Measurements from ENCODE around the gene WAC. TPM values are rescaled to one million over a fixed set of nuclear protein-coding genes. Genes with fewer than 3 reads are reported as not detected.

The WAC gene
- total RNA-seq, 1 experiment from 2014 or later: 196 TPM

DNA sequence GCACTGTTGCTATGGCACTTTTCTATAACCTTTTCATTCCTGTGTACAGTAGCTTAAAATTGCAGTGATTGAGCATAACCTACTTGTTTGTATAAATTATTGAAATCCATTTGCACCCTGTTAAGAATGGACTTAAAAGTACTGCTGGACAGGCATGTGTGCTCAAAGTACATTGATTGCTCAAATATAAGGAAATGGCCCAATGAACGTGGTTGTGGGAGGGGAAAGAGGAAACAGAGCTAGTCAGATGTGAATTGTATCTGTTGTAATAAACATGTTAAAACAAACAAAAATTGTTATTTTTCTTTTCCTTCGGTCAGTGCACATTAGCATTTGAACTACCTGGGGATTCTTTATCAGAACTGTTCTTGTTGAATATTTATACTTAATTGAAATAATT lies 87.3 kb downstream of the WAC start:
- no peaks in the 10 kb centered on the region for H3K9me3 Mint-ChIP-seq (ENCODE audit: unreplicated experiment)
- intact Hi-C loops (cut with micrococcal nuclease; ENCODE audit: unreplicated experiment): loop anchor here (5.0 kb wide), 1 partner anchor 188 kb away; no protein-coding TSS in a partner anchor
- H3K4me3 Mint-ChIP-seq (ENCODE audit: unreplicated experiment): no peak overlapping the region
- ChIA-PET POLR2A (interaction anchor here (0.6 kb wide), 1 partner anchor 638 kb away, joined by 6 read pairs; no protein-coding TSS in a partner anchor), CTCF (no interaction called here)
- TF ChIP-seq, protein P1, sequence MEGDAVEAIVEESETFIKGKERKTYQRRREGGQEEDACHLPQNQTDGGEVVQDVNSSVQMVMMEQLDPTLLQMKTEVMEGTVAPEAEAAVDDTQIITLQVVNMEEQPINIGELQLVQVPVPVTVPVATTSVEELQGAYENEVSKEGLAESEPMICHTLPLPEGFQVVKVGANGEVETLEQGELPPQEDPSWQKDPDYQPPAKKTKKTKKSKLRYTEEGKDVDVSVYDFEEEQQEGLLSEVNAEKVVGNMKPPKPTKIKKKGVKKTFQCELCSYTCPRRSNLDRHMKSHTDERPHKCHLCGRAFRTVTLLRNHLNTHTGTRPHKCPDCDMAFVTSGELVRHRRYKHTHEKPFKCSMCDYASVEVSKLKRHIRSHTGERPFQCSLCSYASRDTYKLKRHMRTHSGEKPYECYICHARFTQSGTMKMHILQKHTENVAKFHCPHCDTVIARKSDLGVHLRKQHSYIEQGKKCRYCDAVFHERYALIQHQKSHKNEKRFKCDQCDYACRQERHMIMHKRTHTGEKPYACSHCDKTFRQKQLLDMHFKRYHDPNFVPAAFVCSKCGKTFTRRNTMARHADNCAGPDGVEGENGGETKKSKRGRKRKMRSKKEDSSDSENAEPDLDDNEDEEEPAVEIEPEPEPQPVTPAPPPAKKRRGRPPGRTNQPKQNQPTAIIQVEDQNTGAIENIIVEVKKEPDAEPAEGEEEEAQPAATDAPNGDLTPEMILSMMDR (IDR thresholded peaks at IDR 0.05; ENCODE audit: insufficient read depth in 1 of 2, low read depth in 1 of 2, low read length in 1 of 2, severe bottlenecking in 1 of 2, unreplicated experiment in 1 of 2): no peak
- no peaks in the 10 kb centered on the region for H3K4me1 Mint-ChIP-seq (ENCODE audit: low read depth, unreplicated experiment)
- Histone ChIP-seq H3K9me3 (no peaks in the 10 kb centered on the region), H3K36me3 (ENCODE audit: control insufficient read depth, insufficient read depth, low read length) (peaks cover 1% of the 10 kb centered on the region; the same call in 1 of the 2 replicates), H3K4me1 (no peaks in the 10 kb centered on the region), H3K27me3 (replicated peaks; ENCODE audit: control insufficient read depth, insufficient read depth, low read length) (no peaks in the 10 kb centered on the region), H3K4me3 (ENCODE audit: low read depth, low read length) (no peak overlapping the region)
- peaks cover 98% of the 10 kb centered on the region for H3K36me3 Mint-ChIP-seq (ENCODE audit: insufficient read depth, unreplicated experiment)
- no peak overlapping the region for H3K27ac Mint-ChIP-seq (ENCODE audit: unreplicated experiment)
- DNase-seq: no peak
- no peaks in the 10 kb centered on the region for H3K27me3 Mint-ChIP-seq (ENCODE audit: insufficient read depth, unreplicated experiment)
- BruUV-seq (replicated peaks): TSS peak; percentile 41

DNA sequence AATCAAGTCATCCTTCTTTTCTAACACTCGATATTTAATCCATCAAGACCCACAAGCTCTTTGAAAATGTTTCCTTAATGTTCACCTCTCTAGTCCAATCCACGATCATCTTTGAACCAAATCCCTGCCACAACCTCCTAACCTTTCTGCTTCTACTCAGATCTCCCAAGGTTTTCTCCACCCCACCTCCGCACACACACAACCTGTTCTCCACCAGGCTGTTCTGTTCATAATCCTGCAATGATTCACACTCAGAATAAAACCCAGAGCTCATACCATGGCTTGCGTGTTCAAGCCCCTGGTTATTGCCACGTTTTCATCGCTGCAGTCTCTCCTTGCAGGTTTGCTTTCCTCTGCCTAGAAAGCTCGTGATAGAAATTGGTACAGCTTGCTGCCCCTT lies 90.6 kb downstream of the WAC start:
- Histone ChIP-seq H3K36me3 (ENCODE audit: control insufficient read depth, insufficient read depth, low read length) (peaks cover 1% of the 10 kb centered on the region; the same call in 1 of the 2 replicates), H3K4me3 (ENCODE audit: low read depth, low read length) (no peak overlapping the region), H3K4me1 (no peaks in the 10 kb centered on the region), H3K27me3 (replicated peaks; ENCODE audit: control insufficient read depth, insufficient read depth, low read length) (no peaks in the 10 kb centered on the region), H3K9me3 (no peaks in the 10 kb centered on the region)
- no peak for DNase-seq
- CTCF ChIA-PET: no interaction called here
- TF ChIP-seq, protein P1 (IDR thresholded peaks at IDR 0.05; ENCODE audit: insufficient read depth in 1 of 2, low read depth in 1 of 2, low read length in 1 of 2, severe bottlenecking in 1 of 2, unreplicated experiment in 1 of 2): no peak
- Mint-ChIP-seq H3K4me3 (ENCODE audit: unreplicated experiment) (no peak overlapping the region), H3K27me3 (ENCODE audit: insufficient read depth, unreplicated experiment) (no peaks in the 10 kb centered on the region), H3K27ac (ENCODE audit: unreplicated experiment) (peak overlapping the region; percentile 1), H3K9me3 (ENCODE audit: unreplicated experiment) (no peaks in the 10 kb centered on the region), H3K4me1 (ENCODE audit: low read depth, unreplicated experiment) (peaks cover 6% of the 10 kb centered on the region), H3K36me3 (ENCODE audit: insufficient read depth, unreplicated experiment) (peaks cover 86% of the 10 kb centered on the region)
- BruUV-seq (replicated peaks): no TSS peak
- intact Hi-C loops (cut with micrococcal nuclease; ENCODE audit: unreplicated experiment): loop anchor here (5.0 kb wide), 1 partner anchor 191 kb away; no protein-coding TSS in a partner anchor
- POLR2A ChIA-PET: no interaction called here

DNA sequence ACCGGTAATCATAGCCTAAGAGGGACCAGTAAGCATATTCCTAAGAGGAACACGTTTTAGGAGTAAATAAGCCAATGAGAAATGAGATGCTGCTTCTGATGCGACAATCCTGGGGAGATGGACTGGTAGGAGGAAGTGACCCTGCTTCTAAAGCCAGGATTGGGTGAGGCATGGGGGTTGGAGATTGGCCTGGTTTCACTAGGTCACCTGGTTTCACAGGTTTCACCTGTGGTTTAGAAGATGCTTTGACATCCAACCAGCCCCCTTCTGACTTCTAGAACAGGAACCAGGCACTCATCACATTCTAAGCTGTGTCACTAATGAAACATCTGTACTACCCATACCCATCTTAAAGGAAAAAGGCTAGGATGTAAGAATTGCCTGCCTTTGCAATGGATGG lies 91.4 kb downstream of the WAC start:
- TF ChIP-seq, protein P1 (IDR thresholded peaks at IDR 0.05; ENCODE audit: insufficient read depth in 1 of 2, low read depth in 1 of 2, low read length in 1 of 2, severe bottlenecking in 1 of 2, unreplicated experiment in 1 of 2): no peak
- ChIA-PET POLR2A (no interaction called here), CTCF (no interaction called here)

More for the DNA sequence above, 91.4 kb downstream of the WAC start:
- Mint-ChIP-seq H3K36me3 (ENCODE audit: insufficient read depth, unreplicated experiment) (peaks cover 78% of the 10 kb centered on the region), H3K27me3 (ENCODE audit: insufficient read depth, unreplicated experiment) (no peaks in the 10 kb centered on the region), H3K27ac (ENCODE audit: unreplicated experiment) (peak overlapping the region; percentile 1), H3K4me3 (ENCODE audit: unreplicated experiment) (no peak overlapping the region), H3K9me3 (ENCODE audit: unreplicated experiment) (no peaks in the 10 kb centered on the region), H3K4me1 (ENCODE audit: low read depth, unreplicated experiment) (peaks cover 6% of the 10 kb centered on the region)
- Histone ChIP-seq H3K36me3 (ENCODE audit: control insufficient read depth, insufficient read depth, low read length) (peaks cover 1% of the 10 kb centered on the region; the same call in 1 of the 2 replicates), H3K4me3 (ENCODE audit: low read depth, low read length) (no peak overlapping the region), H3K4me1 (no peaks in the 10 kb centered on the region), H3K27me3 (replicated peaks; ENCODE audit: control insufficient read depth, insufficient read depth, low read length) (no peaks in the 10 kb centered on the region), H3K9me3 (no peaks in the 10 kb centered on the region)
- no peak for DNase-seq
- BruUV-seq (replicated peaks): no TSS peak
- intact Hi-C loops (cut with micrococcal nuclease; ENCODE audit: unreplicated experiment): loop anchor here (5.0 kb wide), 1 partner anchor 192 kb away; no protein-coding TSS in a partner anchor

Measured in Caco-2 (cell line).